H1 (cell line): Measurements from ENCODE around the gene FAM174B. TPM values are rescaled to one million over a fixed set of nuclear protein-coding genes. Genes with fewer than 3 reads are reported as not detected.

ENCODE experiments used
- ATF3 ChIP-seq: IDR thresholded peaks from 2 replicates; pipeline ENCODE4 v1.6.1; 2011; ENCODE audit warnings: low read depth, mild to moderate bottlenecking, low read length; ENCODE audit not compliant: insufficient read depth
- CBX5 ChIP-seq: fragments of 300-800, 300-1000 bp; sonication (generic); IDR thresholded peaks from 2 replicates; pipeline ENCODE4 v1.7.1; 2016; ENCODE audit warnings: antibody characterized with exemption, low read length, low read depth
- CTBP2 ChIP-seq: IDR thresholded peaks from 2 replicates; pipeline ENCODE4 v1.7.0; 2011; ENCODE audit warnings: borderline replicate concordance, mild to moderate bottlenecking, moderate library complexity, mixed read lengths, low read length; ENCODE audit not compliant: insufficient read depth, insufficient read length
- FOSL1 ChIP-seq: IDR thresholded peaks from 2 replicates; pipeline ENCODE4 v1.6.1; 2011; ENCODE audit warnings: mild to moderate bottlenecking, low read depth, low read length, moderate library complexity; ENCODE audit not compliant: insufficient read depth
- JUN ChIP-seq: IDR thresholded peaks from 2 replicates; pipeline ENCODE4 v1.6.1; 2011; ENCODE audit warnings: low read depth, mild to moderate bottlenecking, improper control_type of control experiment, low read length
- POLR2A ChIP-seq, 2 experiments: IDR thresholded peaks; 1 replicate in 1 of 2; 2 replicates in 1 of 2; pipeline ENCODE4 v1.6.1; 2011; ENCODE audit warnings: low read depth in 2 of 2, low read length in 2 of 2, mild to moderate bottlenecking in 2 of 2; ENCODE audit errors: control extremely low read depth in 1 of 2
- SIRT6 ChIP-seq: IDR thresholded peaks from one replicate; pipeline ENCODE4 v1.7.1; 2012; ENCODE audit warnings: low read length, inconsistent platforms
- SIX5 ChIP-seq: IDR thresholded peaks from 2 replicates; pipeline ENCODE4 v1.6.1; 2011; ENCODE audit warnings: mild to moderate bottlenecking, low read depth, low read length
- SP1 ChIP-seq: IDR thresholded peaks from 2 replicates; pipeline ENCODE4 v1.6.1; 2011; ENCODE audit warnings: low read depth, low read length
- TAF7 ChIP-seq: optimal IDR thresholded peaks from 2 replicates; pipeline ENCODE3; 2011; ENCODE audit warnings: low read depth, mild to moderate bottlenecking, inconsistent platforms, low read length, moderate library complexity, borderline replicate concordance
- TCF12 ChIP-seq: IDR thresholded peaks from 2 replicates; pipeline ENCODE4 v1.6.1; 2011; ENCODE audit warnings: low read depth, mild to moderate bottlenecking, low read length
- USF2 ChIP-seq: IDR thresholded peaks from 2 replicates; pipeline ENCODE4 v1.6.1; 2011; ENCODE audit warnings: low read length, improper control_type of control experiment
- YY1 ChIP-seq: IDR thresholded peaks from 2 replicates; pipeline ENCODE4 v1.6.1; 2011; ENCODE audit warnings: low read depth, mild to moderate bottlenecking, low read length
- polyA plus RNA-seq, 7 experiments: library from polyadenylated mRNA; depleted of rRNA in 3 of 7; stranded (reverse) in 5 of 7; unstranded in 2 of 7; fragments of >200 nt in 5 of 7; fragments of 200-250 nt in 2 of 7; gene quantifications; 1 replicate in 5 of 7; 2 replicates in 1 of 7; 4 replicates in 1 of 7; pipeline versions ENCODE4 v1.2.1 to v1.2.3, GENCODE V29; 2011 to 2013; ENCODE audit warnings: missing spikeins in 2 of 7, mixed read lengths in 2 of 7
- total RNA-seq: library from RNA; stranded (reverse); fragmentation: NEBNext Ultra II Directional; extraction: Animal tissue kit (Norgen Biotek cat#: 25700); gene quantifications from 2 replicates; pipeline ENCODE4 v1.2.1, GENCODE V29; 2021

Gene FAM174B
- total and polyA plus RNA-seq, 2 of the 8 experiments (the other 6 are each of a cell fraction or from before 2014, with no cell fraction given) = 9.3 to 35.2 TPM

GRCh38 chr15:92606126-92606835 is 49.3 kb downstream of the FAM174B start (continued):
- TF ChIP-seq USF2 (no peak), CBX5 (no peak), YY1 (no peak), SIX5 (no peak), SP1 (no peak), CTBP2 (no peak), TAF7 (no peak), TCF12 (no peak), FOSL1 (no peak), JUN (no peak), SIRT6 (no peak), POLR2A (IDR thresholded peaks at IDR 0.05; ENCODE audit: control extremely low read depth in 1 of 2, low read depth in 2 of 2, low read length in 2 of 2) (no peak), ATF3 (no peak)
